Stimulated activated naive CD4-positive, alpha-beta T cell treated with Interleukin-2 at 50 U/mL for 16 hours (primary cell): ENCODE data around the gene FBXL13.
"Not testable (repeated sequence)": the region's sequence is repeated elsewhere in the genome, so short reads cannot be mapped to it uniquely, and the experiment has no call there.

Experiments
- DNase-seq: peaks from one replicate; lab custom pipeline; 2025; lab: John Stamatoyannopoulos, UW

The FBXL13 gene

DNA sequence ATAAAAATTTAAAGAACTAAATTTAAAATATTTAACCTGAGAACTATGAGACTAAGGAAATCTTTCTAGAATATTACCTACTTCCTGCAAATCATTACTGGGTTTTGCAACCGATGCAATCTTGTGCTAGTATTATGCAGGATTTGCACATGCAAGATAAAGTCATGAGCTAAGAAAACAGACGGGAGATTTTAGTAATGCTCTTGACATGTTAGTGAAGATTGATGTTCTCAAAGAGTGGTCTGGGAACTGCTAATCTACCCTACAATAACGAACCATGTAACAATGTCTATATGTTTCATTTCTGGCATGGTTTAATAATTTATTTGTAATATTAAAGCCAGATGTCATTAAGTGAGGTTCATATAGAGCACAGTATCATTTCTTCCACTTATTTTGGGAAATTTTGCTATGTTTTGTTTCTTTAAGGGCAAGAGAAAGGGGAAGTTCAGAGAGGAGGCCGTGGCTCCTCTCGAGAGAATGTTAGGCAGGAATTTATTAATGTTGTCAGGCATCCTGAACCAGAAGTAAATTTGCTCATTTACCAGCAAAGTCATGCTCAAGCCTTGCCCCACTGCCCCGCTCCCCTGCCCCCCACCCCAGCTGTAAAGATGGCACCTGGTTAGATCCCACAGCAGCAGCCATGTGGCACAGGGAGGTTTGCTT is 139.0 kb downstream of the FBXL13 start:
- no peak for DNase-seq

DNA sequence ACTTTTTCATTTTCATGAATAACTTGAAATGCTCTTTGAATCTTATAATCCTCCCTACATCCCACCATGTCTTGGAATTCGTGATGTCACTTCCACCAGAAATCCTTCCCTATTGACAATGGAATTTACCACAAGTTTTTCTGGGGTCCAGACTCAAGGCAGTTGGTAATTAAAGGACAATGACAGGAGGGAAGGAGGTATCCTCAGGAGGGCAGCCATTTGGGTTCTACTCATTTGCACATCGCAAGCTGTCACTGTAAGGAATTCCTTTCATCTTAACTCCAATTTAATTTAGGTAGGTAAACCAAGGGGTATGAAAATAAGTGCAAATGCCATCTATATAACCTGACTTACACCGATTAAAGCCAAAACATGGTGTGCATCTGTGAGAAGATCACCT is 139.9 kb downstream of the FBXL13 start:
- no peak for DNase-seq

DNA sequence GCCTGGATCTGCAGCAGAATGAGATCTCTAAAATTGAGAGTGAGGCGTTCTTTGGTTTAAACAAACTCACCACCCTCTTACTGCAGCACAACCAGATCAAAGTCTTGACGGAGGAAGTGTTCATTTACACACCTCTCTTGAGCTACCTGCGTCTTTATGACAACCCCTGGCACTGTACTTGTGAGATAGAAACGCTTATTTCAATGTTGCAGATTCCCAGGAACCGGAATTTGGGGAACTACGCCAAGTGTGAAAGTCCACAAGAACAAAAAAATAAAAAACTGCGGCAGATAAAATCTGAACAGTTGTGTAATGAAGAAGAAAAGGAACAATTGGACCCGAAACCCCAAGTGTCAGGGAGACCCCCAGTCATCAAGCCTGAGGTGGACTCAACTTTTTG is 140.4 kb downstream of the FBXL13 start:
- no peak for DNase-seq

DNA sequence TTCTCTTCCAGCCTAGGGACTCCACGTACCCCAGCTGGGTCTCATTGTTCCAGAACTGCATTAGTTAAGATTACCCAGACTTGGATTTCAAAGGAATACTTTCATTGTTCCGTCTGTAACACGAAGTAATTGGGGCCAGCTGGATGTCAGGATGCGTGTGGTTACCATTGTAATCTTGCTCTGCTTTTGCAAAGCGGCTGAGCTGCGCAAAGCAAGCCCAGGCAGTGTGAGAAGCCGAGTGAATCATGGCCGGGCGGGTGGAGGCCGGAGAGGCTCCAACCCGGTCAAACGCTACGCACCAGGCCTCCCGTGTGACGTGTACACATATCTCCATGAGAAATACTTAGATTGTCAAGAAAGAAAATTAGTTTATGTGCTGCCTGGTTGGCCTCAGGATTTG is 140.8 kb downstream of the FBXL13 start:
- no peak for DNase-seq

DNA sequence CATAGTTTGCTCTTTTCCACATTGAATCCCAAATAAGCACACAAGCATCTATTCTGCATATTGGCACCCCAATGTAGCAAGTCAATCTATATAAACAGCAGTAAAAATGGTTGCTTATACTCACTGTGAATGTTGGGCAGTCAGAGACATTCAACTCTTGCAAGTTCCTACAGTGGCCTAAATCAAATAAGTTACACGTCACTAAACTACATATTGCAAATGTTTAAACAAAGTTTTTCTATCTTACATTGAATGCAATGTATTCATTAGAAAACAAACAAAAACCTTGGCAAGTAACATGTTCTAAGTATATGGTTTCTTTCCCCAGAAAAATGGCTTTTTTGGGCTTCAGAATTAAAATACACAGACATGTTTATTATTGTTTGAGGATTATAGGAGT is 142.8 kb downstream of the FBXL13 start:
- no peak for DNase-seq

DNA sequence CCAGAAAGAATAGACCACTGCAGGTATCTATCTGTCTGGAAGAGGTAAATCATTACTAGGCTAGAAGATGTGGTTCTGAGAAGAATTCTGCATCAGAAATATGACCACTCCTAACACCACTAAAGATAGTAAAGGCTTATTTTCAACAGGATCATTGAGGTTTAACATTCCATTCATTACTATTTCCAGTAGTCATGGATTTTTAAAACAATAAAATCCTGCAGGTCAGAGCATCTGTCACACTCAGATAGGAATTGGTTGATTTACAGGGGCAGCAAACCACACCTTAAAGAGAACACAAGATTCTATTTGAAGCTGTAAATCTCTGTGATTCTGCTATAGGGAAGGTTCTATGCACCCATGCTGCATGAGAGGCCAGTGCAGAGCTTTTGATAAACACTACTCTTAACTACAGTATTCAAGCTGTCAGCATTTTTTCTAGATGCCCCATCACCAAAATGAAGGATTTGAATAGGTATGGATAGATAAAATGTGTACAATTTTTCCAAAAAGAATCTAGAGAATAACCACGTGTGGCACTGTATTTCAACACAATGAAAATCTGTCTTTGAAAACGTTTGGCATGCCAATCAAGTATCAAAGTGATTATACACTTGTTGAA is 147.2 kb downstream of the FBXL13 start:
- no peak for DNase-seq

DNA sequence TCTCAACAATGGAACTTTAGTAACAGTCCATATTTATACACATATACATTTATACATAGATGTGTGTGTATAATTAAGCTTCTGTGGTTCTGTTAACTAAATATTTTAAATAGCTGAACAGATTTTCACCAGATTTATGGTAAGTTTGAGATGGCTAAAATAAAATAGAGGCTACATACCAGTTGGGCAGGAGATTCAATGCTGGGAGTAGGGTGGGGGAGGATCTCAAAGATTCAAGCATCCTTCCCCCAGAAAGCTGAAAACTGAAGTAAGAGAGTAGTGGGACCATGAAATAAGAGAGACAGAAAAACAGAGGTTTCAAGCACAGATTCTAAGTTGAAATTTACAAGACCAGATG is 147.8 kb downstream of the FBXL13 start:
- no peak for DNase-seq

DNA sequence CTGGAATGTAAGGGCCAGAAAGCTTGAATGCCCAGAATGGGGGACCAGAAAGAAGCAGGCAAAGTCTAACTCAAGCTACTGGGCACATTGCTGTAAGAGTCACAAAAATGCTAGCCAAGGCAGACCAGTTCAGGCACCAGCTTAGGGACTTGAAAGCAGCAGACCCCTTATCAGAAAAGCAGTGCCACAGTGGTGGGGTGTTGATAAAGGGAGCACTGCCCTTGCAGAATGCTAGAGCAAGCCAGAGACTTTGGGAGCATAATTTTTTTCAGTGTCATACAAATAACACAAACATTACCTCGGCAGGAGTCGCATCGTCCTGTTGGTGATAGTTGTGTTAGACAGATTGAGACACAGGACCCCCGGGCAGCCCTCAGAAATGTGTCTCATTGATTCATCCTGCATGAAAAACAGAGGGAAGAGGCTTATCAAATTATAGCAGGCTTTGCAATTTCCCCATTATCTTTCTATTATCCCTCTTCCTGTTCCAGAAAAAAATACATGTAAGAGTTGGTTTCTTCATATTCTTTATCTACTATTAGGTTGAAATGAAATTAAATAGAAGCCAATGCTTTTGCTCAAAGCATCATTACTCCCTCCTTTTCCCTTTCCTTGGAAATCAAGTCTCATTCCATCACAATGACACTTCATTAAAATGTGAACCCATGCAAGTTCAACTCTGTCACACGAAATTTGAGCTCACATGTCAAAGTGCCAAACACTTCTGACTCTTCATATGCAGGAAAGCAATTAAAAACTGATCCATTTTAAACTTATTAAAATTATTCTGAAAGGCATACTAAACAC is 148.4 kb downstream of the FBXL13 start:
- DNase-seq, result no peak

DNA sequence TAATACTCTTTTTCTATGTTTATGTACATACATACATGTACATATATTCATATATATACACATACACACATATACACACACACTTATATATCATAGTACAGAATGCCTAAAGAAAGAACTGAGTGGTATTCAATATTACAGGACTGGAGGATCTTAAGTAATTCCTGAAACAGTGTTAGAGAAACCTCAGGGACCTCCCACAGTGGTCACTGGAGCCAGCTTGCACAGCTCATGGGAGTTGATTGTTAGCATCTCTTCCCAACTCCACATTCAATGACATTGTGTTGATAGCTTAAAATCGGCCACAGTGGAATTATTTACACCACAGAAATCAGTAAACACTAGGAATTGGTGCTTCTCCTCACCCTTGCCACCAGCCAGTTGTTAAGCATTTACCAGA is 155.8 kb downstream of the FBXL13 start:
- no peak for DNase-seq

DNA sequence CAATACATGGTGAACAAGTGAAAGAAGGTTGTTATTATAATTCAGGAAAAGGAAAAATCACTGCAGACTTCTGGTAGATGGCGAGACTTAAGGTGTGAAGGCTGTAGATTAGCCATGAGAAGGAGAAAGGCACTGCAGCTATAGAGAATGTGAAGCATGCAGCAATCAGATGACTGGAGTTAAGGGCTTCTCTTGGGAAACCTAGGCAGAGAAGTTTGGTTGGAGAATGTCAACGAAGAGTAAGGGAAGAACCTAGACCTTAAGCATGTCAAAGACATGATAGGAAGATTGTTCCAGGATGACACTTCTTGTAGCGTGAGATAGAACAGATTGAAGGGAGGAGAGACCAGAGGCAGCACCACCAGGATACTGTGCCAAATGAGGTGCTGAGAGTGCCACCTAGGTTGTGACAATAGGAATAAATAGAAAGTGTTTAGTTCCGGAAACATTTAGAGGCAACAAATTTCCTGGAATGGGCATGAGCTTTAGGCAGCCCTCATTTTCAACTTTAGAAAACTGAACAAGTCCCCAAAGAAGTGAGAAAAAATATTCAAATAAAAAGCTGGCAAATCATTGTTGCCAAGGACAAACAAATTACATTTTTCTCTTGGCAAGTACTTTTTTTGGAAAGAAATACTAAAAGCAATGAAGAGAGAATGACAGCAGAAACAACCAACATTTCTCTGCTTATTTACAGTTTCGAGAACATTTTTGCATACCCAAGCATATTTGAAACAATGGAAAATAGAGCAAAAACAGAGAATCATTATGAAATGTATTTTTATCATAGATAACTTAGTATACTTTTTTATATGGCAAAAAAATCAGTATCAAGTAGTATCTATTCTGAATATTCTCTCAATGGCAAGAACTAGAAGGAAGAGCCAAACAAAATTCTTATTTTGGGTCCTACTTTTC is 156.9 kb downstream of the FBXL13 start:
- no peak for DNase-seq

DNA sequence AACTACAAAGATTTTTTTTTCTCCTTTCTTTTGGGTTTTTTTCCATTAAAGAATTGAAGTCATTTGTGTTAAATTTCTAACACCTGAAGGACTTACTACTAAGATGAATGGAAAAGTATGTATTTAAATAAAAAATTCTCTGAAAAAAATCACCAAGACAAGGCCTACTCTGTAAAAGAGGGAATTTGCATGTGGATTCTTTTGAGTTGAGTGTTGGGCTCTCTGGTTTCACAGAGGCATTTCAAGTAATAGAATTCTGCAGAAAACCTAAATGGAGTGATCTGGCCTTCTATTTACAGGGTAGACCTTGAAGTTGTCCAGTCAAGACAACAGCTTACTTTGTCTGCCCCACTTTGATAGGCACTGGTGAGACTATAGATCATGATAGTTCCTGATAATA is 157.7 kb downstream of the FBXL13 start:
- DNase-seq, result no peak

DNA sequence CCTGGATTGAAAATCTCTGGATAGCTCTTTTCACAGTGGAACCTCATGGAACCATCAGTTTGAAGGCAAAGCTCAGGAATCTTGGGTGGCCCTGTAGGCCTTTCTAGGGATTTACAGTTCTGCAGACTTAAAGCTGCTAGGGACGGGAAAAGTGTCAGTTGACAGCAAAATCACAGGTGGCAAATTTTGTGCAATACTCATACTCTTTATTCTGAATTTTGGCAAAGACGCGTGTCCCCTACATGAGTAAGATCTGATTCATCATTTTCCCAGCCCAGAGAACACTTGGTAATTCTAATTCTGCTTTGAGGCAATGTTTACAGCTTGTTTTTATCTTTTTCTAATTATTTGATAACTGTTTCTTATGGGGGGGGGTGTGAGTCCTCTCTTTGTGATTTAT is 158.2 kb downstream of the FBXL13 start:
- no peak for DNase-seq

DNA sequence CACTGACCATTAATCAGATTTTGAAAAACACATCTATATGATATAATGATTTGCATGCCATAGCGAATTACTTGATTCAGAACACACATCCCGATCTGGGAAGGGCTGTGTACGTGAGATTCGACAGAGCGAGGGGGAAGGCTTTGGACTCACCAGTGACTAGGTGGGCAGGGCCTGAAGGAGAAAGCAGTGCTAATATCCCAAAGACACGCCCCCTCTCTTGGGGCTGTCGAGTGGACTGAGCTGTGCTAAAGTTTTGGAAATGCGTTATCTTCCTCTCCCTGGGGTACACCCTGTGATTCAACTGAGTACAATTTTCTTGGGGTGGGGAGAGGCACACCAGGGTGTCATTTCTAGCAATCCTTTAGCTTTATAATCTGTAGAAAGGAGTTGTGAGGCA is 160.0 kb downstream of the FBXL13 start:
- DNase-seq, result no peak

DNA sequence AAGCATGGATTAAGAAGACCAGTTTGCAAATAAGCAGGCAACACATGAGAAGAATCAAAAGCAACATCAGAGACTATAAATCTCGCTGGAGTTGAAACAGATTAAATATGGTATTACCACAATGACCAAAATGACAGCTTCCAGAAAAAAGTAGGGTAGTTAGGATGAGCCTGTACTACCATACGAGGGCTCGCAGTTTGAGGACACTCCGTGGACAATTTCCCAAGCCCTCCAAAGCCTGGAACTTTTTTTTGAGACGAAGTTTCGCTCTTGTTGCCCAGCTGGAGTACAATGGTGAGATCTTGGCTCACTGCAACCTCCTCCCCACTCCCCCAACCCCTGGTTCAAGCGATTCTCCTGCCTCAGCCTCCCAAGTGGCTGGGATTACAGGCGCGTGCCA is 160.8 kb downstream of the FBXL13 start:
- no peak for DNase-seq

DNA sequence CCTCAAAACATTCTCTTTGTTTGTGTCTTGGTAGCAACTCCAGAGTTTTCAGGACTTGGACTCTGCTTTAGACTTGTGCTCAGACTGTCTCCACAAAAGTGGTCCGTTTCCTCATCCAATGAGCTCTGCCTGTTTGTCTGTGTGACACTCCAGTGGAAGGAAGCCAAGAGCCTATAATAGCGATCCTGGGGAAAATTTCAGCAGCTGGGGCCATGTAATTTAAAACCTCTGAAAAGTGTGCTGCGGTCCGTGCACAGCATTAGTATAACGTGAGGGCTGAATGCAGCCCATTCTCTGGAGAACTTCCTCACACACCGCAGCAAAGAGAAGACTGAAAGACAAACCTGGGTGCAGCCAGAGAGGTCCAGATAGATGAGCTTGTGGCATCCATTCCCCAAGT is 161.9 kb downstream of the FBXL13 start, which contains the start of gene LRRC17:
LRRC17 (plus strand) TSS at position 259 of the 400 bp plus-strand sequence. CDS start 20,914 bp downstream, outside the sequence.
- no peak for DNase-seq

DNA sequence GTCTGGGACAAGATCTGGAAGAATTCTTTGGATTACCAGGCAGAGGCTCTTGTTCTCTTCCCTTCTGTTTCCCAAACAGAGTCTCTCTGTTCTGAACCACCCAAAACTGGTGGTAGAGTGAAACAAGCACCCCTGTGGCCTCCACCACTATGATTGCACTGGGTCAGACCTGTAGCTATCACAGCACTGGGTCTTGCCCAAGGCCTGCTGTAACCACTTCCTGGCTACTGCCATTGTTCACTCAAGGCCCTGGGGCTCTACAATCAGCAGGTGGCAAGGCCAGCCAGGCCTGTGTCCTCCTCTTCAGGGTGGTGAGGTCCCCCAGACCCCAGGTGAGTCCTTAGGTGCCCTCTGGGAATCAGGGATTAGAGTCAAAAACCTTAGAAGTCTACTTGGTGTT is 165.9 kb downstream of the FBXL13 start:
- DNase-seq, result no peak

DNA sequence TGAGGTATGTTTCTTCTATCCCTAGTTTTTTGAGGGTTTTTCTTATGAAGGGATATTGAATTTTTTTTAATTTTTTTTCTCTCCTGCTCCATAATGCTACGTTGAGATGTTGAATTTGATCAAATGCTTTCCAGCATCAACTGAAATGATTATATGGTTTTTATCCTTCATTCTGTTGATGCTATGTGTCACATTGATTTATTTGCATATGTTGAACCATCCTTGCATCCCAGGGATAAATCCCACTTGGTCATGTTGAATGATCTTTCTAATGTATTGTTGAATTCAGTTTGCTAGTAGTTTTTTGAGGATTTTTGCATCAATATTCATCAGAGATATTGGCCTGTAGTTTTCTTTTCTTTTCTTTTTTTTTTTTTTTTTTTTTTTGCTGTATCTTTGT is 171.0 kb downstream of the FBXL13 start:
- DNase-seq, result not testable (repeated sequence)

DNA sequence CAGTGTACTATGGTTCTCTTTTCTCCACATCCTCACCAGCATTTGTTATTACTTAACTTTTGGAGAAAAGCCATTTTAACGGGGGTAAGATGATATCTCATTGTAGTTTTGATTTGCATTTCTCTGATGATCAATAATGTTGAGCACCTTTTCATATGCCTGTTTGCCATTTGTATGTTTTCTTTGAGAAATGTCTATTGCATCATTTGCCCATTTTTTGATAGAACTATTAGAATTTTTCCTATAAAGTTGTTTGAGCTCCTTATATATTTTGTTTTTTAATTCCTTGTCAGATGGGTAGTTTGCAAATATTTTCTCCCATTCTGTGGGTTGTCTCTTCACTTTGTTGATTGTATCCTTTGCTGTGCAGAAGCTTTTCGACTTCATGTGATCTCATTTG is 172.5 kb downstream of the FBXL13 start:
- not testable (repeated sequence) for DNase-seq

DNA sequence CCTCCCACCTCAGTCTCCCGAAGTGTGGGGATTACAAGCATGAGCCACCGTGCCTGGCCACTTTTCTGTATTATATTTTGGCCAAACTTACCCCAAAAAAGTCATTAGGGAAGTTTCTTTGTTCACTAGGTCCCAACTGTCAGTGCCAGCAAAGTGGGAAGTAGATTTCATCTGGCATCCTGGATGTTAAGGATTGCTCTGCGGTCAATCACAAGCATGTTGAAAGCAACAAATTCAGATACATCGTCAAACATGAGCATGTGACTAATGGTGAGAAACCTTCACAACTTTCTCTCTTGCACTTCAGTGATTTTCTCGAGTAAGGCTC is 176.1 kb downstream of the FBXL13 start:
- no peak for DNase-seq

DNA sequence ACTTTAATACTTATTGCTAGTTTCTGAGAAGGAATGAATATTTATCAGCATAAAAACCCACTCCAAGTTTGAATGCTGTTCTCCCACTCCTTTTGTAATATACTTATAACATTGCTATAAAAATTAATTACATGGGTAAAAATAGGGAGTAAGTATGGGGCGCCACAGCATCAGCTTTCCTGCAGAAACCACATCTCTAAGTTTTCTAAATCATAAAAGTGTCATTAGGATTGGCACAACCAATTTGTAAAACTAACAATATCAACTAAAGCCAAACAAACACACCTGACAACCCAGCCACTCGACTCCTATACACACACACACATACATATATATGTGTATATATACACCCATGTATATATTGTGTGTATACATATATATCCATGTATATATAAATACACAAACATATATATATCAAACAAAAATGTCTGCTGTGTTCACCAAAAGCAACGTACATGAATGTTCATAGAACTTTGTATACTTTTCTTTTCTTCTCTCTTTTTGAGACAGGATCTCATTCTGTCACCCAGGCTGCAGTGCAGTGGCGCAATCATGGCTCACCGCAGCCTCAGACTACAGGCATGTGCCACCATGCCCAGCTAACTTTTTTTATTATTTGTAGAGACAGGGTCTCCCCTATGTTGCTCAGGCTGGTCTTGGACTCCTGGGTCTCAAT is 176.6 kb downstream of the FBXL13 start:
- DNase-seq, result no peak

DNA sequence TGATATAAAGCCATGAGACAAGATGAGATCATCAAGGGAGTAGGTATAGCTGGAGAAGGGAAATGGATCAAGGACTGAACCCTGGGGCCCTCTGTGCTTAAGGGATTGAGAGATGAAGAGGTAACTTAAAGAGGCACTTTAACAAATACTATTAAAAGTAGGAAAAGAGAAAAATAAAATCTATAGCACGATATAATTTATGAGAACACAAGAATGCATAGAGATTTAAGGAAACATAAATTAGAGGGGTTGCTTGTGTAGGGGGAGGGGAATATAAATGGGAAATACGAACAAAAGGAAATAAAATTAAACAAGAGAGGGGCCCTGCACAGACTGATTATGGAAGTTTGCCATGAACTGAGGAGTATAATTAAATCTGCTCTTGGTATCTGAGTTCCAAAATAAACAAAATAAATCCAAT is 177.4 kb downstream of the FBXL13 start:
- no peak for DNase-seq

DNA sequence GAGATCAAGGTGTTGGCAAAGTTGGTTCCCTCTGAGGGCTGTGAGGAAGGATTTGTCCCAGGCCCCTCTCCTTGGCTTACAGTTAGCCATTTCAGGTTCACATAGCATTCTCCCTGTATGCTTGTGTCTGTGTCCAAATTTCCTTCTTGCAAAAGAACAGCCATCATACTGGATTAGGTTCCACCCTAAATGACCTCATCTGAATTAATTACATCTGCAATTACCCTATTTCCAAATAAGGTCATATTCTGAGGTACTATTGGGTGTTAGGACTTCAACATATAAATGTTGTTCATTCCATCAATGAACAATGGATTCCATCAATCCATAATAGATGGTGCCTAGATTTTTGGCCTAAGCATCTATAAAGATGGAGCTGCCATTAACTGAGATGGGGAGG is 178.0 kb downstream of the FBXL13 start:
- DNase-seq, result no peak
